Activated CD4-positive, alpha-beta T cell treated with anti-CD3 and anti-CD28 coated beads, Interleukin-2, Interleukin-6, amounts not matched to agents 100 ng/mL and 50 ng/mL, durations not matched to agents 16 hours and 8 hours (primary cell): Measurements from ENCODE around the gene STOX2.
A peak's percentile ranks its signal among the peaks of the same experiment; 100 is the strongest.

Experiments used
- DNase-seq: peaks from one replicate; pipeline ENCODE4 v3.0.0-alpha.2; 2020

The STOX2 gene, protein sequence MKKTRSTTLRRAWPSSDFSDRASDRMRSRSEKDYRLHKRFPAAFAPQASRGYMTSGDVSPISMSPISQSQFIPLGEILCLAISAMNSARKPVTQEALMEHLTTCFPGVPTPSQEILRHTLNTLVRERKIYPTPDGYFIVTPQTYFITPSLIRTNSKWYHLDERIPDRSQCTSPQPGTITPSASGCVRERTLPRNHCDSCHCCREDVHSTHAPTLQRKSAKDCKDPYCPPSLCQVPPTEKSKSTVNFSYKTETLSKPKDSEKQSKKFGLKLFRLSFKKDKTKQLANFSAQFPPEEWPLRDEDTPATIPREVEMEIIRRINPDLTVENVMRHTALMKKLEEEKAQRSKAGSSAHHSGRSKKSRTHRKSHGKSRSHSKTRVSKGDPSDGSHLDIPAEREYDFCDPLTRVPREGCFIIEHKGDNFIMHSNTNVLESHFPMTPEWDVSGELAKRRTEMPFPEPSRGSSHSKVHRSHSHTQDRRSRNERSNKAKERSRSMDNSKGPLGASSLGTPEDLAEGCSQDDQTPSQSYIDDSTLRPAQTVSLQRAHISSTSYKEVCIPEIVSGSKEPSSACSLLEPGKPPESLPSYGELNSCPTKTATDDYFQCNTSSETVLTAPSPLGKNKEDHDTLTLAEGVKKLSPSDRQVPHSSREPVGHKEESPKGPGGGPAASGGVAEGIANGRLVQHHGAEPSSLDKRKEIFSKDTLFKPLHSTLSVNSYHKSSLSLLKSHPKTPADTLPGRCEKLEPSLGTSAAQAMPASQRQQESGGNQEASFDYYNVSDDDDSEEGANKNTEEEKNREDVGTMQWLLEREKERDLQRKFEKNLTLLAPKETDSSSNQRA (N-terminal part only)

DNA sequence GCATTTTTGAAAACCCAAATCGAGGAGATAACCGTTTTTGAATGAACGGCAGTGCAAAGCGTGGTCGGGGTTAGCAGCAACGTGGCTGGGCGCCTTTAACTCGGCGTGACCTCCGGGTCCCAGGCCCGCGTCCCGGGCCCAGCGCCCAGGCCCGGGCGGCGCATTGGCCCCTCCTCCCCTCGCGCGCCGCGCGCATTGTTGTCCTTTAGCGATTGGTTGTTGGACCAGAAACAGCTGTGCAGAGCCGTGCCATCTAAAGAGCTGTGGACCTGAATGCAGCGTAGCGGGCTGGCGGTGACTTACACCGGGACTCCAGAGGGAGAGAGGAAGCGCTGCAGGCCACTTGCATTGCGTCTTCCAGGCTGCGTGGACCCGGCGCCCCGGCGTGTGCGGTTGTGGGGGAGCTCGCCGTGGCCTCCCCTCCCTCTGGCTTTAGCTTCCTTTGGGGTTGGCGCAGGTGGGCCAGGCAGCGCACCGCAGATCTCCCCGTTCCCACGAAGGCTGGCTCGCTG lies at the start of gene STOX2:
Gene STOX2, plus strand, starts transcription at position 227 of the 512 bp plus-strand sequence. CDS start 1,484 bp downstream, outside the sequence.
- peak; percentile 45 for DNase-seq

DNA sequence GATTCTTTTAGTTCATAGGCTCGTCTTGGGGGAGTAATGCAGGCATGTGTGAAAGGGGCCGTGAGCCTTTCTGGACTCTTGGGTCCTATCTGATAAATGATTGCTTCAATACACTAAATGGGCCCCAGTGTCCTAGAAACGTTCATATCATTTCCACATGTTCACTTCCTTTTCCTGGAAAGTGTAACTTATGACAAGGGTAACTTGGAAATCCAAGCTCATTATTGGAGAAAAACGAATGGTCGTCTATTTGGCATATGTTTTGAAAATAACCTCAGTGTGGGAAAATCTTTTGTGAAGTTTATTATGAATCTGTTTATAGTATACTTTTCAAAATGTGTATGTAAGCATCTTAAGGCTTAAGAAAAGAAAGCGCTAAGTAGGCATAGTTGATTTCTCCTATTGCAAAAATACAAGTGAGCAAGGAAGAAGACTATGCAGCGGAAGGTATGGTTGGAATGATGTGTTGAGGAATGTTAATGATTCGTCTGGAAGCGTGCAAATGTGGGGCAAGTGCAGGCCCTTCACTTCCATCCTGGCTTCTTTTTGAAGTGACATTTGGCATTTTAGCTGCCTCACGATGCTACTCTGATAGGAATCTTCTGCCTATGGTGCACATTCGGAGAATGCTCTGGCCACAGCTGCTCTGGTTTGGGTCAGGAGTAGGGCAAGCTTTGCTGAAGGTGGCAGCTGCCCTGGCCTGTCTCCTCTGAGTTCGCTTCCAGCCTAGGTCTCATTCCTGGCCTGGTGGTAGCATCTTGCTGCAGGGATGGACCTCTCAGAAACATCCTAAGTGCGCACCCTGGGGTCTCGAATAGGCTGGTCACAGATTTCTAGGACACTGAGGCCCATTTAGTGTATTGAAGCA lies 49.5 kb upstream of the STOX2 start:
- no peak for DNase-seq

DNA sequence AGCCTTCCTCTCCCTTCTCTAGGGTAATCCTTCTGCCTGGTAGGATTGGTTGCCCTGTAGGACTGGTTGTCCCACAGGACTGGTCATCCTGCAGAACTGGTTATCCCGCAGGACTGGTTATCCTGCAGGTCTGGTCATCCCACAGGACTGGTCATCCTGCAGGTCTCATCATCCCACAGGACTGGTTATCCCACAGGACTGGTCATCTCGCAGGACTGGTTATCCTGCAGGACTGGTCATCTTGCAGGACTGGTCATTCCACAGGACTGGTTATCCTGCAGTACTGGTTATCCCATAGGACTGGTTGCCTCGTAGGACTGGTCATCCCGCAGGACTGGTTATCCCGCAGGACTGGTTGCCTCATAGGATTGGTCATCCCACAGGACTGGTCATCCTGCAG lies 48.1 kb upstream of the STOX2 start:
- no peak for DNase-seq

DNA sequence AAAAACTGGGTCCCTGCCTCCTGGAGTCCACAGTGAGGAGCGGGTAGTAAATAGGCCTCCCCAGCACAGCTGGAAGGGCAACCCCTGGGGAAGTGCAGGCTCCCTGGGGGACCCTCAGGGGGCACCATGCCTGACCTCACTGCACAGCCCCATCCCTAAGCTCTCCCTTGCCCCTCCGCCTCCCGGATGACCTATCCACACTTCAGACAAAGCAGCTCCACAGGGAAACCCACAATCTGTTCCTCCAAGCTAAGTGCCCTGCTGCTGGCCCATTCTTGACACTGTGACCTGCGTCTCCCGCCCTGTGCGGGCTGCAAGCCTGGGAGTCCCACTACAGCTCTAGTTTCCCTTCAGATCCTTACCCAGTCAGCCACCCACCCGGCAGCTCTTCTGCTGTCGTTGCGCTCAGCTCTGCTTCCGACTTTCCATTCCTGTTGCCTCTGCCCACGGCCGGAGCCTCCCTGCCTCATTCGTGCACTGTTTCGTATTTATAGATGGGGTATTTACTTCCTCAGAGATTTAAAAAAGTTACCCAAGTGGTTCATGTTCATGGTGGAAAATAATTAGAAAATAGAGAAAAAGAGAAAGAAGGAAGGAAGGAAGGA lies 47.0 kb upstream of the STOX2 start:
- DNase-seq: no peak

DNA sequence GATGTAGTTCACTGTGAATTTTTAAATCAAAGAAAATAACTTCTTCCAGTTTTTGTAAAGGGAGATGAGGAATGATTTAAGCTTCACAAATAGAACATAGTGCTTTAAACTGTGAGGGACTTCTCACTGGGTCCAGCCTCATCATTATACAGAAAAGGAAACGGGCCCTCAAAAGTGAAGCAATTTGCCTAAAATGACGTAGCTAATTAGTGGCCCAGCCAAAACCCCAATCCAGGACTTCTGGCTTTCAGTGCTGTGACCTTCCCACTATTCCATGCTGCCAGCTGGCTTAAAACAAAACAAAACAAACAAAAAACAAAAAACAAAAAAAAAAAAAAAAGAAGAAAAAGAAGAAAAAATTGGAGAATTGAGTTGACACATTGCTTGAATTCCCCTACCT lies 45.0 kb upstream of the STOX2 start:
- no peak for DNase-seq

DNA sequence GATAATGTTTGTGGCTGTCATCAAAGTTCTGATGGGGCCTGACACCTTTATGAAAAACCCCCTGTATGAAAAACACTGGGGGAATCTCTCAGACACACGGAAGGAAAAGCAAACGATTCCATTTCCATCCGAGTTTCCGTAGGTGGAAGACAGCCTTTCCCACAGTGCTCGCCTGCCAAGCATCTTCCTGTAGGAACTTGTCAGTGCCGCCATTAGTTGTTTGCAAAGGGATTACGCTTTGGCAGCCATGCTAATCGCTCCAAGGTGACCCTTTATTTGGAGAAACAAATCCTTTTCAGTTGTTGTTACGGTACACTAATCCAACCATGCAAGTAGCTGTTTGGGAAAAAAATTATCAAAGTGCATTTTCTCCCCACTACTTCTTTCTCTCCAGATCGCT lies 44.4 kb upstream of the STOX2 start:
- DNase-seq: no peak

DNA sequence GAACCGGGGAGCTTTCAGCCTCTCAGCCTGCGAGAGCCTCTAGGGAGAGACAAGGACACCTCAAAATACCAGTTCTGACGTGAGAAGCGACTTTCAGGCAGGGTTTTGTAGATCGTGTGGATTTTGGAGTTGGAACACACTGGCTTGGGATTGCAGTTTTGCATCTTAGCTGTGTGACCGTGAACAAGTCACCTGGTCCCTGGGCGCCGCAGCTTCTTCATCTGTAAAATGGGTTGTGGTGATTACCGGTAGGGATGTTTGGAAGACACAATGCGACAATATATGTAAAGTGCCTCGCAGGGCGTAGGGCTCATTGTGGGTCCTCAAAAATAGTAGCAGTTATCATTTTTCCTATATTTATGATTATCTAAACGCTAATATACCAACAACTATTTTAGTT lies 43.7 kb upstream of the STOX2 start:
- no peak for DNase-seq

DNA sequence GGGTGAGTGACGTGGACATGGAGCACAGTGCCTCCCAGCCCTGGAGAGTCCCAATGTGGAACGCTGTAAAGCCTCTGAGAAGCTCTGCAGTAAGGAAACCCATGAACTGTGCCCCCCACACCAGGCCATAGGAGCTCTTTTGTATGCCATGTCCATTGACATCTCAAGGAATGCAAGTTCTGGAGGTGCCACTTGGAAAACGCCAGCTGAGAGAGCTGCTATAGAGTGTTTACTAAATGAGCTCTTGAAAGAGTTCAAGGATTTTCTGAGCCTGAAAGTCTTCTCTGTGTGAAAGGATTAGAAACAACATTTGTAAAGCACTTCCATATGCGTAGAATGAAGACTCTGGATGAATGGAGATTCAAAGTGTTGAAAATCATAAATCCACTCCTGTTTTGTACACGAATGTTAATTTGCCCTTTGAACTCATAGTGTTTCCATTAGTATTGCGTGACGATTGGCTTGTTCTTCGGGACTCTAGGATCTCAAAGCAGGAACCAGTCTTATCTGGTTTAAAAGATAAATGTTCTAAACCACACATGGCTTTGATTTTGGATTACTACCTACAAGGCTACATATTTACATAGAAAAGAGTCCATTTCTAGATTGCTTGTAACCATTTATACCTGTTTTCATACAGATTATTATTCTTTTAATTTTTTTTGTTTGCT lies 41.8 kb upstream of the STOX2 start:
- DNase-seq: no peak

DNA sequence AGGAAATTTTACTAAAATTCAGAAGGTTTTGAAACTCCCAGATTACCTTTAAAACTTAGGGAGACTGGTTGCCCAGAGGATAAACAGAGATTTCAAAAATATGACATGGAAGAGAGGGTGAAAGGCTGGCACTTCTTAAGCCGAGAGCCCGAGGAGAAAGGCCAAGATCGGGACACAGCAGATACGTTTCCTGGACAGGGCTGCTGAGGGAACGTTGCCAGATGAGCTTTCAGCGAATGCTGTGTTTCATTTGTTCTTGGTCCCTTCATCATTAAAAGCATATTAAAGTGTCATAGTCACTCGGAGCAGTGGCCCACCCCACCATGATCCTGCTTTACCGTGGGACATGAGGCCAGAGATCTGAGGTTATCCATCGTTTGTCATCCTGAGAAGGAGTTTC lies 37.9 kb upstream of the STOX2 start:
- no peak for DNase-seq

DNA sequence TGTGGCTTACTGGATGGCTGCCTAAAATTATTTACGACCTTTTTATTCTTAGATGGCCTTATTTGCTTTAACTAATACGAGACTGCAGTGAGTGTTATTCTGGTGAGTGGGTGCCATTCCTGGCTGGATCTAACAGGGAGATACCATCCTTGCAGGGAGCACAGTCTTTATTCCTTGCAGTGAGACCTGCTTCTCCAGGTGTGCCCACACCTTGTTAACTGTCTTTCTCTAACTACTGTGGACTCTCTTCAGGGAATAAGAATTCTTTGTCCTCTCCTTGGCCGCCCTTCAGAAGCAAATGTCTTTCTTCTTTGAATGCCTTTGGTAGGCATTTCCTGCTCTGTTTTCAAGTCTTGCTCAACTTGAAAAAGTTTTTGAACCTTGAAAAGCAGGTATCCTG lies 34.1 kb upstream of the STOX2 start:
- DNase-seq: no peak

DNA sequence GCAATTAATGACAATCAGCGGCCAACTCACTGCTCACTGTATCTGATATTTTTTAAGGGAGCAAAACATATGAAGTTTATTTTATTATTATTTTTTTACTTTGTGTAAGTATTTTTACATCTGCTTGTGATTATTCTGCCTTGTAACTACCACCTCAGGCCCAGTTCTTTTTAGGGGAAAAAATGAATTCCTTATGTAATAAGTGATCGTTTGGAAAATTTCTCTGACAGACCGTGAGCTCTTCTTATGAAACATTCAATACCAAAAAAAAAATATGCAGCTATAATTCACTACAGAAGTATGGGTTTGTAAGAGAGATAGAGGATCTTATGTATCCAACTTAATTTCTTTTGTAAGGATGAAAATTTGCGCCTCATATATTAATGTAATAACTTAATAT lies 33.5 kb upstream of the STOX2 start:
- no peak for DNase-seq

DNA sequence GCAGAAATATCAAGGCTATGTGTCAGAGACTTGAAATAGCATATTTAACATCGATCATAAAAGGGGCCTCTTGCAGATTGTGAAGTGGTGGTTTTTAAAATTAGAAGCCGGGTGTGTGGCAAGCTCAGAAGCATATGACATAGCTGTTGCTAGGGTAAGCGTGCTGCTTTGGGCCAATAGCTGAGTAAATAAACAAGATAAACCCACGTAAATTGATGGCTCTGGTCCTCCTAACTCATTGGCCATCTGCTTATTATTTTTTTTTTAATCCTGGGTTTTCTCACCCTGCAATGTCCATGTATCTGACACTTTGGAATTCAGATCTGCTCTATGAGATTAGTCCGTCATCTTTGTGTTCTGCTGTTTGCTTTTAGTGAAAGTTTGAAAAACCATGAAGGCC lies 32.6 kb upstream of the STOX2 start:
- no peak for DNase-seq

DNA sequence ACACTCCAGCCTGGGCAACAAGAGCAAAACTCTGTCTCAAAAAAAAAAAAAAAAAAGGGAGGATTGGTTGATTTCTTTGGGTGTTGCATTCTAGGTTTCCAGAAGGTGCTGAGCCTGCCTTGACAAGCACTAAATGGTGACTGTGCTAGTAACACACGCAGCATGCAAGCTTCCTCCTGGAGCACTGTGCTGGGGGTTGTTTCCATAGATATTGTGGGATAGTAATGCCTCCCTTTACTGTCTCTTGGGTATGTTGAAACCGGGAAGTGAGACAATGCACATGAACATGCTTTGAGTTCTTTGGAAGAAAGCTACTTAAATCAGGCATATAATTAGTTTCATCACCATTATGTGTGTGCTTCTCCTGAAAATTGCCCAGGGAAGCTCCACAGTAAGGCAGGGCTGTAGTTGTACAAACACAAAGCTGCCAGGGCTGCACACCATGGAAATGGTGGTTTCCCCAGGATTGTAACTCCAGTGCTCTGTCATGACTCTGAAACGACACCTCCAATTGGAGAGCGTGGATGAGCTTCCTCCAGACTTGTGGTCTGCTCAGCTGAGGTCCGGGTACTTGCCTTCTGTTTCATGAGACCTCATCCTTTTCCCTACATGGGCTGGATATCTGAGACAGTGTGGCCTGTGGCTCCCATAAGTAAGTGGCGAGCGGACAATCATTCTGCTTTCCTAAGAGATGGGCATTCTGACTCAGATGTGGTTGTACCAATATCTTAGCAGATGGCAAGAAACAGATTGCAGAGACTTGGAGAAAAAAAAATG lies 31.5 kb upstream of the STOX2 start:
- no peak for DNase-seq

DNA sequence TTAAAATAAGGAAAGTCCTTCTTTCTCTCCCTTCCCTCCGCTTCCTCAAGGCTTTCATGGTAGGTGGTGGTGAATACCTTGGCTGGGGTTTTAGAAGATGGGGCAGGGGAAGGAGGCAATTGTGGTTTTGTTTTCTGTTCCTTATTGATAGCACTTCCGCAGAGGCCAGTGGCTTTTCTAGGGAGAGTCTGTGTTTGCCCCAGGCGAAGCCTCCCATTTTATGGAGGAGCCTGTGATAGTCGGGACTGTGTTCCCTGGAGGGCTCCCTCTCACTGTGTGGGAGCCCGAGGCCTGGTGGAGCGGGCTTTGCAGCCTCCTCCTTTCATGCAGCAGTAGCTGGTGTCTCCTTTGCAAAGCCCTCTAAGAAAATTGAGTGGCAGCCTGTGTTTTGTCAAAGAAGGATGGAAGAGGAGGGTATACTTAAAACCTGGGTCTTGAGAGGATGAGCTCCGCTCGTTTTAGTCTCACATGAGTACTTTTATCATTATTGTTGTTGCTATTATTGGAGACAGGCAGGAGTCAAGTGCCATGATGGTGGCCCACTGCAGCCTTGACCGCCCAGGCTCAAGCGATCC lies 29.8 kb upstream of the STOX2 start:
- no peak for DNase-seq

DNA sequence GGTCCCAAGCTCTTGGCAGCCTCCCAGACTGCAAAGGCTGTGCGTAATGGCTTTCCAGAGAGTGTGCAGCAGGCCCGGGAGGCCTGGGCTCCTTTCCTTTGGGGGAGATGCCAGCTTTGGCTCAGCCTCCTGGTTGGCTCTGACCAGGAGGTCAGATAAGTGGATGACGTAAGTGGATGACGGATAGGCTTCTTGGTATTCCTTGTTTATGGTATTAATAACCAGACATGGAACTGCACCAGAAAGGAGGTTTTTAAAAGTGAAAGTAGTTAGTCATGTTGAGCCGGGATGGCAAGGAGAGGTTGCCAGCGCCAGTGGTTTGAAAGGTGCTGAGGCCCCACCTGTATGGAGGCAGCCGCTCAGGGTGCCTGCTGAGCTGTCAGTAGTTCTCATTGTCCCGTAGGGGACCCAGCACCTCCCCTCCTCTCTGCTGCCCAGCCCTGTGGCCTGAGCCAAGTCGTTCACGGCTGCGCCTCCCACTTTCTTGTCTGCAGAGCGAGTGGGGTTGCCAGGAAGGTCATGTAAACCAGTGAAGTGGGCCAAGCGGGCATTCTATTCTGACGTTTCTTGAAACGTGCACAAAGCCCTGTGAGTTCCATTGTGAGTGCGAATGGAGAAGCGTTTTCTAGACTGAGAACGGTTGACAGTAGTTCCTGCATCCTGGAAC lies 28.7 kb upstream of the STOX2 start:
- no peak for DNase-seq

DNA sequence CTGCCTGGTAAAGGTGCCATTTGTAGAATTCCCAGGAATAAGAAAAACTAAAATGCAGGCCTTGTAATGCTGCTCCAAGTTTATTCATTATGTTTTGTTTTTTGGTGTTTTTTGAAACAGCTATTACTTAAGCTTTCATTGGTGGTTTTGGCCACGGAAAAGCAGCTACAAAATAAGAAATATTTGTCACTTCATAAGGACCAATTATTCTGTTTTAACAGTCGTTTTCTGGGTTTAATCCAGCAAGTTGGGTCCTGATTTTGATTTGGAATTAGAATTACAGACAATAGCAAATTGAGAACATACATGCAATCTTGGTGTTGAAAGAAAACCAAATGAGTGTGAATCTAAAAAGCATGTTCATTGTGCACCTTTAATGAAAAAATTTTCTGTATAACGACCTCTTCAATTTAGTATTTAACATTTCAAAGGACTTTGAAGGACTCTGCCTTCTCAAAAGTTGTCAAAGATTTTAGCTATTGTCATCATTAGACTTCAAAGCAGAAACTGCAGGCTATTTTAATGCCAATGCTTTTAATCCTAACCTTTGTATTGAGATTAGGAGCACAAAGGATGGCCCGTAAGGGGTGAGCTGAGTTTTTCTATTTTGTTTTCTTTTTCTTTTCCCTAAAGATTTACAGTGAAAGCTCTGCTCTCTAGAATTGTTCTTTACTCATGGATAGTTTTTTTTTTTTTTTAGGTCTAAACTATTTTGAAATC lies 26.7 kb upstream of the STOX2 start:
- DNase-seq: no peak

DNA sequence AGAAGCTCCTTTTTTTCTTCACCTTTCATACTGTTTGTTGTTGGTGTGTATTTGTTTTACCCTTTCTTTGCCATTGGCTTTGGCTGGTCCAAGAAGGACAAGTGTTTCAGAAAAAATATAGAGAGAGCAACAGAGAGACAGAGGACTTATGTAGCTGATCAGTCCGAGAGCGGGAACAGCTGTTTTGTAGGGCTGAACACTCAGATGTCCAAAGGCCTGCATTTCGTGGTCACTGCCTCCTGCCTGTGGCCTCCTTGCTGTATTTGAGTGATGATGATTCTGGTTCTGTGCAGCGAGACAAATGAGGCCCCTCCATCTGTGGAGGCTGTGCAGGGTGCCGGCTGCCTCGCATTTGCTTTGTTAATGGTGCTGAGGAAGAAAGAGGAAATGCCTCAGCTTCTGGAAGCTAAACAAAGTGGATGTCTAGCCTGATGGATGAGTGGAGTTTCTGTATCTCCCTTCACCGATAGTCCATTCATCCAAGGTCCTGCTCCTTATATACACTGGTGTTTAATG lies 19.8 kb upstream of the STOX2 start:
- no peak for DNase-seq

DNA sequence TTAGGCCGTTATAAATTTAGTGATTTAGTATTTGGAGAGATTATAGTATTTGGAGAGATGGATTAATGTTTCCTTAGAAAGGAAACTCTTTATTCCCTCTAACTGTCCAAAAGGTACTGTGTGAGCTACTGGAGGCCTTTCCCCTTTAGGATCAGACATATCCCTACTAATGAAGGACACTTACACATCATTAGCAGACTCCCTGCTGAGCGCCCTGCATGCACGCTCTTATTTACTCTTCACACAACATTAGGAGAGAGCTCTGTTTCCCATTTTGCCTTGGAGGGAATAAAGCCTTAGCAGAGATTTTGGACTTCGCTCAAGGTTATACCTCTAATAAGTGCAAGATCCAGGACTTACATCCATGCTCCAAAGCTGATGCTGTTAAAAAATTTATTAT lies 17.8 kb upstream of the STOX2 start:
- DNase-seq: no peak

DNA sequence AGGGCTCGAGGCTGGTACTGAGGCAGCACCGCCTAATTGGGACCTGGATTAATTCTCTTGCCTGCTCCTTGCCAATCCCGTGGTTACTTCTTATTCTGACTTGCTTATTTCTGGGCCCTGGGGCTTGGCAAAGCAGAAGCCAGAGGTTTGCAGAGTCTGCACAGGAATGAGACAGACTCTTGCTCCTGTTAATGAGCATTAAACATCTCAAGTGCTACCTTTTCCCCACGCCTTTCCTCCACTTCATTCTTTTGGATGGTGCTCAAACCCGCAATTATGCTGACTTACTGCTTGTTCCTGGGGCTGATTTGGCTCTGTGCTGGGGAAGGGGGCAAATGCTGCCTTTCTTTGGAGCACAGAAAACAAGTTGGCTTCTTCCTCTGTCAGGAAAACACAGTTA lies 16.5 kb upstream of the STOX2 start:
- DNase-seq: no peak
